Measurements from ENCODE around the gene ANO1.

The ANO1 gene

GRCh38 chr11:70070706-70071105 lies 7.4 kb upstream of the ANO1 start:
- in situ Hi-C loops (cut with HindIII; ENCODE audit: low sequenced_read_pairs), result no loop called here
- DNase-seq (ENCODE audit: low read depth), result no peak
- no peak for TF ChIP-seq CTCF (IDR thresholded peaks at IDR 0.05; ENCODE audit: low read depth, low read length, missing control alignments)
- no peak overlapping the region for H3K4me3 ChIP-seq (ENCODE audit: low read depth, low read length)

- DNase-seq (ENCODE audit: low read depth), result no peak
- no peak overlapping the region for H3K4me3 ChIP-seq (ENCODE audit: low read depth, low read length)
- TF ChIP-seq CTCF (IDR thresholded peaks at IDR 0.05; ENCODE audit: low read depth, low read length, missing control alignments), result no peak
- in situ Hi-C loops (cut with HindIII; ENCODE audit: low sequenced_read_pairs), result no loop called here
Observed at GRCh38 chr11:70071996-70072395, 6.1 kb upstream of the ANO1 start.

DNA sequence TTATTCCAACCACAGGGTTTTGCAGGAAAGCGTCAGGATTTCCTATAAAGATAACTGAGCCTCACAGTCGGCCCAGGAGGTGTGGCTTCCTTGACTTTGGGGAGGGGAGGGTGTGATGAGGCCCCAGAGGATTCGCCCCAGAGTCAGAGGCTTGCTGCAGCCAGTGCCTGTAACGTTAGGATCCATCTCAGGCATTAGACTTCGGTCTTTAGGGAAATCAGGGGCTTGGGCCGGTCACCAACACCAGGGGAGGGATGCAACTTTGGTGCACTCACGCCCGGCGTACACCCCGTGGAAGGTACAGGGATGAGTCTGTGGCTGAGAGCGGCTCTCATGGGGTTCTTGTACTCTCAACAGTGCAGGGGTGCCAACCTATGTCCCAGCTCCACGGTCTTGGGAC lies 5.7 kb upstream of the ANO1 start:
- no peak for TF ChIP-seq CTCF (IDR thresholded peaks at IDR 0.05; ENCODE audit: low read depth, low read length, missing control alignments)
- H3K4me3 ChIP-seq (ENCODE audit: low read depth, low read length), result no peak overlapping the region
- no peak for DNase-seq (ENCODE audit: low read depth)
- in situ Hi-C loops (cut with HindIII; ENCODE audit: low sequenced_read_pairs), result no loop called here

GRCh38 chr11:70072861-70073755 lies 5.0 kb upstream of the ANO1 start:
- no peak overlapping the region for H3K4me3 ChIP-seq (ENCODE audit: low read depth, low read length)
- DNase-seq (ENCODE audit: low read depth), result no peak
- in situ Hi-C loops (cut with HindIII; ENCODE audit: low sequenced_read_pairs), result no loop called here
- no peak for TF ChIP-seq CTCF (IDR thresholded peaks at IDR 0.05; ENCODE audit: low read depth, low read length, missing control alignments)

- H3K4me3 ChIP-seq (ENCODE audit: low read depth, low read length), result no peak overlapping the region
- in situ Hi-C loops (cut with HindIII; ENCODE audit: low sequenced_read_pairs), result no loop called here
- DNase-seq (ENCODE audit: low read depth), result peak; percentile 13
- TF ChIP-seq CTCF (IDR thresholded peaks at IDR 0.05; ENCODE audit: low read depth, low read length, missing control alignments), result no peak
Observed at GRCh38 chr11:70073871-70074371, 4.2 kb upstream of the ANO1 start.

DNA sequence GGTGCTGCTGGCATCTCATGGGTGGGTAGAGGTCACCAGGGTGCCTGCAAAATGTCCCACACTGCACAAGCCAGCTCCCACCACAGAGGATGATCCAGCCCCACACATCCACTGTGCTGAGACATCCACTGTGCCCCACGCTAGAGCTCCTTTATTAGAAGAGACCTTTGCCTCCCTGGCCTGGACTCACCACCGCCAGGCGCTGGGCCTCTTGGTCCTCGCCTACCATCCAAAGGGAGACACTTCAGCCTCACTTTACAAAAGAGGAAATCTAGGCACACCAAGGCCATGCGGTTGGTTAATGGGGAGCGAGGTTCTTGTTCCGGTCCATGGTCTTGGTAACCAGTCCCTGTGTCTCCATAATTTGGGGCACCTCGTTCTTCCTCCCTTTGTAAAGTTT lies 3.4 kb upstream of the ANO1 start:
- no peak for DNase-seq (ENCODE audit: low read depth)
- TF ChIP-seq CTCF (IDR thresholded peaks at IDR 0.05; ENCODE audit: low read depth, low read length, missing control alignments), result no peak
- no peak overlapping the region for H3K4me3 ChIP-seq (ENCODE audit: low read depth, low read length)
- in situ Hi-C loops (cut with HindIII; ENCODE audit: low sequenced_read_pairs), result no loop called here

All from astrocyte of the cerebellum (primary cell).